Sigmoid colon (tissue), 7 donors: ENCODE data around the gene OR1J1. TPM values are rescaled to one million over a fixed set of nuclear protein-coding genes. Genes with fewer than 3 reads are reported as not detected.

Experiments used
- DNase-seq: peaks from one replicate; pipeline ENCODE4 v3.0.0-alpha.2; 2019
- H3K27ac ChIP-seq, 4 donors: fragments of 200-600 bp; sonication (generic); one replicate each; pipeline ENCODE4 v1.5.1; 2016 to 2019; ENCODE audit warnings: mild to moderate bottlenecking in 1 of 4
- H3K27me3 ChIP-seq, 3 donors: fragments of 200-600 bp; sonication (generic); one replicate each; pipeline ENCODE4 v1.5.1; 2019; ENCODE audit warnings: mild to moderate bottlenecking in 1 of 3
- H3K36me3 ChIP-seq, 4 donors: fragments of 200-600 bp; sonication (generic); one replicate each; pipeline ENCODE4 v1.5.1; 2016 to 2019
- H3K4me1 ChIP-seq, 4 donors: fragments of 200-600 bp; sonication (generic); one replicate each; pipeline ENCODE4 v1.5.1; 2017 to 2019
- H3K4me3 ChIP-seq, 4 donors: fragments of 200-600 bp; sonication (generic); one replicate each; pipeline ENCODE4 v1.5.1; 2017 to 2019; ENCODE audit warnings: mild to moderate bottlenecking in 2 of 4, moderate library complexity in 1 of 4
- H3K9me3 ChIP-seq, 4 donors: fragments of 200-600 bp in 3 of 4; sonication (generic) in 3 of 4; one replicate each; pipeline versions ENCODE4 v1.5.1 to v1.6.1; 2013 to 2019
- CTCF ChIP-seq, 4 experiments: fragments of 450-650 bp in 3 of 4; fragments of 200-600 bp in 1 of 4; IDR thresholded peaks; one replicate each; pipeline ENCODE4 v1.5.1; 2016 to 2019; ENCODE audit warnings: antibody characterized with exemption in 4 of 4, mild to moderate bottlenecking in 3 of 4, moderate library complexity in 2 of 4
- EP300 ChIP-seq, 4 donors: sonication (generic); formaldehyde crosslinking; IDR thresholded peaks; one replicate each; pipeline ENCODE4 v1.6.1; 2017; ENCODE audit warnings: antibody characterized with exemption in 4 of 4
- POLR2A ChIP-seq, 2 donors: fragments of 450-650 bp; IDR thresholded peaks; one replicate each; pipeline ENCODE4 v1.6.1; 2016; ENCODE audit warnings: antibody characterized with exemption in 2 of 2, mild to moderate bottlenecking in 2 of 2, moderate library complexity in 2 of 2
- POLR2AphosphoS5 ChIP-seq, 4 donors: sonication (generic); formaldehyde crosslinking; IDR thresholded peaks; one replicate each; pipeline ENCODE4 v1.6.1; 2017; ENCODE audit warnings: antibody characterized with exemption in 4 of 4
- WGBS, 2 donors: extraction: QIAGEN DNeasy Blood & Tissue Kit; methylation state at CpG; one replicate each; pipeline ENCODE4 v1.1.7; 2013; 5-methylcytosine and 5-hydroxymethylcytosine counted together
- intact Hi-C: fragments of 100-400 bp; cut with DNase I; formaldehyde crosslinking; loops from one replicate; pipeline ENCODE4 v1.15.1; 2023
- polyA plus RNA-seq, 3 donors: library from polyadenylated mRNA; stranded (reverse); fragments of 200-250 nt; gene quantifications; one replicate each; pipeline ENCODE4 v1.2.3, GENCODE V29; 2013
- total RNA-seq, 4 donors: library from RNA; depleted of rRNA; stranded (reverse); fragments of >200 nt; gene quantifications; one replicate each; pipeline ENCODE4 v1.1.0, GENCODE V29; 2016
- donor health status: healthy with polysubstance abuse.
- donor health status: Bipolar disorder and iron deficiency.
- donor health status: healthy.

Gene OR1J1
- total and polyA plus RNA-seq, 7 donors = not detected

GRCh38 chr9:122453677-122454135 is 24.0 kb downstream of the OR1J1 start:
- no peaks in the 10 kb centered on the region for H3K9me3 ChIP-seq
- DNase-seq = no peak
- no peaks in the 10 kb centered on the region for H3K36me3 ChIP-seq
- TF ChIP-seq POLR2A (IDR thresholded peaks at IDR 0.05) = no peak
- no peak for TF ChIP-seq POLR2AphosphoS5 (IDR thresholded peaks at IDR 0.05)
- TF ChIP-seq EP300 (IDR thresholded peaks at IDR 0.05) = no peak
- TF ChIP-seq CTCF (IDR thresholded peaks at IDR 0.05) = no peak
- H3K4me1 ChIP-seq = peaks cover 0 to 22% (median 7%) of the 10 kb centered on the region in 4 donors
- WGBS, 2 donors = 12 to 62% methylated on average over 2 of the region's 2 CpGs
- no peak overlapping the region for H3K27ac ChIP-seq
- no peak overlapping the region for H3K4me3 ChIP-seq
- no peaks in the 10 kb centered on the region for H3K27me3 ChIP-seq
- intact Hi-C loops = loop anchor here (2.0 to 5.0 kb wide), 4 partner anchors 81 to 326 kb away; partner anchors contain the start of genes MRRF, PTGS1 and RBM18

DNA sequence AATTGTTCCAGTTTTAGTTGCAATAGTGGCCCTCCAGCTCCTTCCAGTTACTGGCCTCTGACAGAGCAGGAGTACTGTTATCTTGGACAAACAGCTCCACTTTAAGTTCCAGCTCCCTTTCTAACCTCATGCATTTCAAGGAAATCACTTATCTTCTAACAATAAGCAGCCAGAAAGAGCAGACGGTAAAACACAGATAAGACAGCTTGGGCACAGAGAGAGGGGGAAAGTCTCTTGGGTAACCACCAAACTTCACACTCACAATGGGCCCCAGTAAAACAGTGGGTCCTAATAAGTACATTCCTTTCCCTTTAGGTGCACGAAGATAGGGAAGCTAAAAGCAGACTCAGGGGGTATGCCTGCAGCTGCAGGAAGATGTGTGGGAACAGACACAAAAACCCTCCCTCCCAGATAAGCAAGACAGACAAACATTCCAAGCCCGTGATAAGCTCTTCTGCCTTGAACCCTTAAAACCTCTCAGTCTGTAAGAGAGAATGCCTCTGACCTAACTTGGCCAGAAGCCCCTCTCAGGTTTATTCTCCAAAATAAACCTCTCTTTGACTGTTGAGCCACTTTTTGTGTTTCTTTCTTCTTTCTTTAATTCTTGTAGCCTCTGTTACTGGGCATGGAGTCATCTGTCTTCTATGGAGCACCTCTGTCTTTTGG is 30.8 kb downstream of the OR1J1 start:
- WGBS, 2 donors = 48% methylated on average over 3 of the region's 3 CpGs
- no peak for TF ChIP-seq POLR2AphosphoS5 (IDR thresholded peaks at IDR 0.05)
- no peak for TF ChIP-seq CTCF (IDR thresholded peaks at IDR 0.05)
- TF ChIP-seq EP300 (IDR thresholded peaks at IDR 0.05) = no peak
- no peak for TF ChIP-seq POLR2A (IDR thresholded peaks at IDR 0.05)

GRCh38 chr9:122445155-122445749 is 32.5 kb downstream of the OR1J1 start:
- intact Hi-C loops = loop anchor here (5.0 kb wide), 1 partner anchor 48 kb away; no protein-coding TSS in a partner anchor

More for the DNA sequence above, 30.8 kb downstream of the OR1J1 start:
- peaks cover 0 to 3% (median 0%) of the 10 kb centered on the region in 4 donors for H3K4me1 ChIP-seq
- H3K27me3 ChIP-seq = no peaks in the 10 kb centered on the region
- no peak for DNase-seq
- H3K4me3 ChIP-seq = no peak overlapping the region
- no peaks in the 10 kb centered on the region for H3K36me3 ChIP-seq
- no peaks in the 10 kb centered on the region for H3K9me3 ChIP-seq
- intact Hi-C loops = loop anchor here (5.0 kb wide), 1 partner anchor 50 kb away; no protein-coding TSS in a partner anchor
- no peak overlapping the region for H3K27ac ChIP-seq

DNA sequence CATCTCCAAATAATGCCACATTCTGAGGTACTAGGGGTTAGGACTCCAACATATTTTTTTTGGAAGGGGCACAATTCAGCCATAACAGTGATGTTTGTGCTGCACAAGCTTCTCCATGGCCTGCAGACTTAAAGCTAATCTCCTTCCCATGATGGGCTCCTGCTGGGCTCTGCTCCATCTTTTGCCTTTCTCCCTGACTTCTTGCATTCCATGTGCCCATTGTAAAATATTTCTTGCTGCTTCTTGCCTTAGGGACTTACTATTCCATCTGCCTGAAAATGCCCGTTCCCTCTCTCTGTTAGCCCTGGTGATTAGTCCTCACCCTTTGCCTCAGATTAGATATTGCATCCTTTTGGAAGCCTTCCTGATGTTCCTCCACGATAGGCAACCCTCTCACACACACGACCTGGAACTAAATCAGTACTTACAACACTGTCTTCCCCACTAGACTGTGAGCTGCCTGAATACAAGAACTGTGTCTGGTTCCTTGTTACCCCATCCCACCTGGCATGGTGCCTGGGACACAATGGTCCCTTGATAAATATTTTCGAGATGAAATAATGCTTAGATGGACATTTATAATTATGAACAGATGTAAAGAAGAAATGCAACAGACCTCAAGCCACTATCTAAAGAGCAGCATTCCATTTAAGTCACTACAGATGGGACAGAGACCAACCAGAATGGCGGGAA is 33.5 kb downstream of the OR1J1 start:
- WGBS, 2 donors = 68% methylated on average over 5 of the region's 5 CpGs
- intact Hi-C loops = no loop called here

More at GRCh38 chr9:122445155-122445749, 32.5 kb downstream of the OR1J1 start:
- TF ChIP-seq POLR2A (IDR thresholded peaks at IDR 0.05) = no peak
- no peak for TF ChIP-seq EP300 (IDR thresholded peaks at IDR 0.05)
- TF ChIP-seq POLR2AphosphoS5 (IDR thresholded peaks at IDR 0.05) = no peak
- TF ChIP-seq CTCF (IDR thresholded peaks at IDR 0.05) = no peak
- Histone ChIP-seq H3K27ac (no peak overlapping the region), H3K4me3 (no peak overlapping the region), H3K27me3 (no peaks in the 10 kb centered on the region), H3K4me1 (peaks cover 0 to 3% (median 0%) of the 10 kb centered on the region in 4 donors), H3K9me3 (peaks cover 0 to 3% (median 0%) of the 10 kb centered on the region in 4 donors), H3K36me3 (no peaks in the 10 kb centered on the region)
- no peak for DNase-seq
- WGBS, 2 donors = 82 to 85% methylated on average over 2 of the region's 2 CpGs

More for the DNA sequence above, 33.5 kb downstream of the OR1J1 start:
- no peaks in the 10 kb centered on the region for H3K36me3 ChIP-seq
- H3K27me3 ChIP-seq = no peaks in the 10 kb centered on the region
- DNase-seq = peak; percentile 67
- peaks cover 0 to 7% (median 0%) of the 10 kb centered on the region in 4 donors for H3K9me3 ChIP-seq
- TF ChIP-seq POLR2AphosphoS5 (IDR thresholded peaks at IDR 0.05) = peak in 1 of 4 donors; percentile 31
- no peak for TF ChIP-seq EP300 (IDR thresholded peaks at IDR 0.05)
- H3K4me3 ChIP-seq = no peak overlapping the region
- no peak overlapping the region for H3K27ac ChIP-seq
- H3K4me1 ChIP-seq = peaks cover 0 to 3% (median 0%) of the 10 kb centered on the region in 4 donors
